Activated CD4-positive, alpha-beta T cell treated with anti-CD3 and anti-CD28 coated beads, Interleukin-2, amount 50 U/mL, for 24 hours (primary cell): Measurements from ENCODE around the gene DMD.
A peak's percentile ranks its signal among the peaks of the same experiment; 100 is the strongest.

ENCODE experiments used
- DNase-seq, 2 donors: peaks; one replicate each; pipeline ENCODE4 v3.0.0-alpha.2; 2020; ENCODE audit warnings: low read depth in 1 of 2, low spot score in 1 of 2

The DMD gene

GRCh38 chrX:32514986-32515385 is 696.4 kb downstream of the DMD start:
- no peak for DNase-seq

GRCh38 chrX:32501606-32502005 is 709.7 kb downstream of the DMD start:
- DNase-seq = no peak

GRCh38 chrX:32496671-32497070 is 714.7 kb downstream of the DMD start:
- no peak for DNase-seq

GRCh38 chrX:32495855-32496254 is 715.5 kb downstream of the DMD start:
- DNase-seq = no peak

- DNase-seq = no peak
Observed at GRCh38 chrX:32489125-32489524, 722.2 kb downstream of the DMD start.

- no peak for DNase-seq
Observed at GRCh38 chrX:32483534-32484136, 727.7 kb downstream of the DMD start.

- no peak for DNase-seq
Observed at GRCh38 chrX:32480019-32480418, 731.3 kb downstream of the DMD start.

- no peak for DNase-seq
Observed at GRCh38 chrX:32472364-32472763, 739.0 kb downstream of the DMD start.

GRCh38 chrX:32455704-32456103 is 755.6 kb downstream of the DMD start:
- DNase-seq = no peak

GRCh38 chrX:32451954-32452695 is 759.2 kb downstream of the DMD start:
- DNase-seq = no peak

- DNase-seq = no peak
Observed at GRCh38 chrX:32448945-32449344, 762.4 kb downstream of the DMD start.

GRCh38 chrX:32448320-32448719 is 763.0 kb downstream of the DMD start:
- DNase-seq = no peak

GRCh38 chrX:32447640-32448039 is 763.7 kb downstream of the DMD start:
- DNase-seq = no peak

GRCh38 chrX:32443841-32444240 is 767.5 kb downstream of the DMD start:
- DNase-seq = no peak

GRCh38 chrX:32421266-32421665 is 790.1 kb downstream of the DMD start:
- no peak for DNase-seq

- DNase-seq = peak in 1 of 2 donors; percentile 0
Observed at GRCh38 chrX:32408389-32408788, 803.0 kb downstream of the DMD start.

GRCh38 chrX:32397562-32398216 is 813.7 kb downstream of the DMD start:
- no peak for DNase-seq

GRCh38 chrX:32395878-32396277 is 815.5 kb downstream of the DMD start:
- no peak for DNase-seq

GRCh38 chrX:32392655-32393054 is 818.7 kb downstream of the DMD start:
- DNase-seq = no peak

- no peak for DNase-seq
Observed at GRCh38 chrX:32370456-32371205, 840.7 kb downstream of the DMD start.

- DNase-seq = no peak
Observed at GRCh38 chrX:32293962-32294700, 917.2 kb downstream of the DMD start.
